ENCODE results near the gene GUCA1A.

GRCh38 chr6:42156638-42157037 lies 16.5 kb upstream of the GUCA1A start:
- no peak for TF ChIP-seq POLR2AphosphoS5 (IDR thresholded peaks at IDR 0.05; ENCODE audit: low read depth, low read length)
- TF ChIP-seq REST (IDR thresholded peaks at IDR 0.05; ENCODE audit: insufficient read depth in 1 of 2, low read depth in 2 of 2, low read length in 2 of 2): no peak

Data from PFSK-1 (cell line).